ENCODE measurements around the gene TRPM3.

- TF ChIP-seq REST (IDR thresholded peaks at IDR 0.05): no peak
- no peak for TF ChIP-seq POLR2A (IDR thresholded peaks at IDR 0.05; ENCODE audit: low read length)
- TF ChIP-seq CTCF (IDR thresholded peaks at IDR 0.05): no peak
Measured at GRCh38 chr9:71144495-71144894, 23.1 kb upstream of the TRPM3 start.

Measured in A549 (cell line).